HCT116 (cell line): Measurements from ENCODE around the gene USP46. TPM values are rescaled to one million over a fixed set of nuclear protein-coding genes. Genes with fewer than 3 reads are reported as not detected.

ENCODE experiments used
- ATAC-seq: fragments of 200-7000 bp; cut with Tn5 transposase; 2 replicates; pipeline ENCODE4 v1.9.1; 2020; ENCODE audit warnings: mild to moderate bottlenecking, moderate library complexity
- BruUV-seq: library from RNA; stranded (reverse); fragments of 400-500 nt; replicated peaks from 2 replicates; lab custom pipeline; 2021; lab: Mats Ljungman, UMichigan
- CTCF ChIA-PET: fragments of 300-600 bp; sonication (Branson Sonifier 250); formaldehyde crosslinking; loops from one replicate; lab custom pipeline; 2021; ENCODE audit warnings: antibody characterized with exemption; lab: Charles Lee
- POLR2A ChIA-PET: fragments of 300-600, 350-600 bp; sonication (Branson Sonifier 250); formaldehyde crosslinking; loops from one replicate; lab custom pipeline; 2021; ENCODE audit warnings: antibody characterized with exemption; lab: Charles Lee
- RAD21 ChIA-PET, 2 experiments: fragments of 300-600 bp; sonication (Branson Sonifier 250); formaldehyde crosslinking; loops; one replicate each; lab custom pipeline; 2023; ENCODE audit warnings: low total read pairs in 2 of 2; ENCODE audit not compliant: uncharacterized antibody in 2 of 2, unreplicated experiment in 2 of 2, low non-redundant PET in 1 of 2; lab: Charles Lee
- DNase-seq: peaks from one replicate; pipeline ENCODE4 v3.0.0-alpha.2; 2010; ENCODE audit warnings: low read depth, low spot score
- H2AFZ ChIP-seq: fragments of 200-600 bp; shearing (Covaris generic), sonication (generic); 2 replicates; pipeline ENCODE4 v1.6.1; 2017; ENCODE audit warnings: low read depth, mixed run types, mixed read lengths, antibody characterized with exemption, low read length; ENCODE audit not compliant: poor library complexity, severe bottlenecking
- H3K27ac ChIP-seq: 2 replicates; pipeline ENCODE4 v1.5.1; 2012; ENCODE audit warnings: low read depth, low read length
- H3K27me3 ChIP-seq: fragments of 200-600 bp; sonication (generic); 2 replicates; pipeline ENCODE4 v1.6.1; 2016; ENCODE audit warnings: mixed run types, low read length, mixed read lengths; ENCODE audit not compliant: insufficient read depth
- H3K36me3 ChIP-seq, 2 experiments: fragments of 200-500 bp in 1 of 2; fragments of 200-600 bp in 1 of 2; sonication (Bioruptor generic) in 1 of 2; sonication (generic) in 1 of 2; 2 replicates each; pipeline versions ENCODE4 v1.5.1 to v1.6.1; 2014 to 2016; ENCODE audit warnings: low read length in 2 of 2, inconsistent platforms in 1 of 2, mixed read lengths in 1 of 2, mixed run types in 1 of 2; ENCODE audit not compliant: insufficient read depth in 2 of 2, control insufficient read depth in 1 of 2
- H3K4me1 ChIP-seq, 2 experiments: fragments of 200-600 bp in 1 of 2; sonication (generic) in 1 of 2; 2 replicates each; pipeline versions ENCODE4 v1.5.1 to v1.6.1; 2012 to 2017; ENCODE audit warnings: low read length in 2 of 2, inconsistent platforms in 1 of 2, mild to moderate bottlenecking in 1 of 2, mixed read lengths in 1 of 2, mixed run types in 1 of 2, moderate library complexity in 1 of 2; ENCODE audit not compliant: insufficient read depth in 2 of 2, control insufficient read depth in 1 of 2
- H3K4me2 ChIP-seq: fragments of 200-600 bp; sonication (generic); 2 replicates; pipeline ENCODE4 v1.6.1; 2017; ENCODE audit warnings: mixed run types, low read length, mixed read lengths
- H3K4me3 ChIP-seq, 2 experiments: fragments of 200-600 bp in 1 of 2; sonication (generic) in 1 of 2; replicated peaks in 1 of 2; 2 replicates each; pipeline ENCODE4 v1.5.1; 2011 to 2016; ENCODE audit warnings: low read length in 2 of 2, control low read depth in 1 of 2, low read depth in 1 of 2, mild to moderate bottlenecking in 1 of 2, mixed read lengths in 1 of 2, mixed run types in 1 of 2
- H3K79me2 ChIP-seq: fragments of 200-600 bp; sonication (generic); 2 replicates; pipeline ENCODE4 v1.6.1; 2017; ENCODE audit warnings: mild to moderate bottlenecking, mixed run types, low read length, moderate library complexity, mixed read lengths; ENCODE audit not compliant: insufficient read depth
- H3K9ac ChIP-seq: fragments of 200-600 bp; sonication (generic); 2 replicates; pipeline ENCODE4 v1.6.1; 2016; ENCODE audit warnings: low read length, mixed read lengths
- H3K9me2 ChIP-seq: fragments of 200-600 bp; sonication (generic), shearing (Covaris generic); 2 replicates; pipeline ENCODE4 v1.6.1; 2017; ENCODE audit warnings: mixed run types, mild to moderate bottlenecking, moderate library complexity; ENCODE audit not compliant: insufficient read depth
- H3K9me3 ChIP-seq, 2 experiments: fragments of 200-500 bp in 1 of 2; fragments of 200-600 bp in 1 of 2; sonication (Bioruptor generic) in 1 of 2; sonication (generic) in 1 of 2; 2 replicates each; pipeline ENCODE4 v1.6.1; 2014 to 2017; ENCODE audit warnings: low read length in 2 of 2, mixed read lengths in 2 of 2, inconsistent platforms in 1 of 2, low read depth in 1 of 2, mild to moderate bottlenecking in 1 of 2, mixed run types in 1 of 2, moderate library complexity in 1 of 2; ENCODE audit not compliant: control insufficient read depth in 1 of 2, insufficient read depth in 1 of 2
- H4K20me1 ChIP-seq: fragments of 200-600 bp; sonication (generic), shearing (Covaris generic); 2 replicates; pipeline ENCODE4 v1.6.1; 2017; ENCODE audit warnings: mixed run types, mild to moderate bottlenecking, moderate library complexity; ENCODE audit not compliant: insufficient read depth
- ATF3 ChIP-seq: IDR thresholded peaks from 2 replicates; pipeline ENCODE4 v1.6.1; 2012
- EZH2phosphoT487 ChIP-seq: fragments of 200-600 bp; IDR thresholded peaks from 2 replicates; pipeline ENCODE4 v1.6.1; 2018; ENCODE audit warnings: antibody characterized with exemption, borderline replicate concordance
- JUND ChIP-seq: IDR thresholded peaks from 2 replicates; pipeline ENCODE4 v1.6.1; 2012
- MAX ChIP-seq: IDR thresholded peaks from 2 replicates; pipeline ENCODE4 v1.6.1; 2012
- POLR2A ChIP-seq: IDR thresholded peaks from 2 replicates; pipeline ENCODE4 v1.7.0; 2011; ENCODE audit warnings: borderline replicate concordance; ENCODE audit not compliant: insufficient read depth, insufficient read length; ENCODE audit errors: extremely low read depth
- POLR2AphosphoS5 ChIP-seq: IDR thresholded peaks from 2 replicates; pipeline ENCODE4 v1.6.1; 2011; ENCODE audit warnings: mild to moderate bottlenecking, low read depth, low read length, moderate library complexity
- REST ChIP-seq: IDR thresholded peaks from 2 replicates; pipeline ENCODE4 v1.6.1; 2012; ENCODE audit warnings: low read depth
- SIN3A ChIP-seq: IDR thresholded peaks from 2 replicates; pipeline ENCODE4 v1.6.1; 2012; ENCODE audit warnings: low read depth
- ZBTB33 ChIP-seq: IDR thresholded peaks from 2 replicates; pipeline ENCODE4 v1.6.1; 2011; ENCODE audit warnings: mild to moderate bottlenecking, low read length, moderate library complexity; ENCODE audit not compliant: insufficient replicate concordance; ENCODE audit errors: extremely low read depth
- ZNF274 ChIP-seq: fragments of 200-500 bp; sonication (Bioruptor generic); IDR thresholded peaks from 2 replicates; pipeline ENCODE4 v1.6.1; 2014; ENCODE audit warnings: mild to moderate bottlenecking, low read depth, low read length, inconsistent platforms
- intact Hi-C: fragments of 100-400 bp; cut with micrococcal nuclease; formaldehyde crosslinking; loops from 2 replicates; pipeline ENCODE4 v1.10.0; 2022
- total RNA-seq: library from RNA; stranded (reverse); gene quantifications from one replicate; pipeline ENCODE4 v1.2.1, GENCODE V29; 2021; ENCODE audit not compliant: unreplicated experiment

Gene USP46
- total RNA-seq, 1 experiment from 2014 or later: 36.6 TPM

- H4K20me1 ChIP-seq: no peaks in the 10 kb centered on the region
- no peaks in the 10 kb centered on the region for H3K9me2 ChIP-seq
- H3K9me3 ChIP-seq: no peaks in the 10 kb centered on the region
- H3K9ac ChIP-seq: no peak overlapping the region
- H3K4me1 ChIP-seq: no peaks in the 10 kb centered on the region
- RAD21 ChIA-PET: no interaction called here
- DNase-seq (no peak), ATAC-seq (no peak)
- CTCF ChIA-PET: no interaction called here
- H3K36me3 ChIP-seq: no peaks in the 10 kb centered on the region
- TF ChIP-seq POLR2A (no peak), POLR2AphosphoS5 (no peak), ZBTB33 (no peak), EZH2phosphoT487 (no peak), MAX (no peak), JUND (no peak), ZNF274 (no peak), SIN3A (no peak), REST (no peak), ATF3 (no peak)
- no peaks in the 10 kb centered on the region for H3K79me2 ChIP-seq
- POLR2A ChIA-PET: no interaction called here
- no peak overlapping the region for H2AFZ ChIP-seq
- no peak overlapping the region for H3K27ac ChIP-seq
- no peaks in the 10 kb centered on the region for H3K27me3 ChIP-seq
- BruUV-seq: no TSS peak
- H3K4me2 ChIP-seq: no peak overlapping the region
- H3K4me3 ChIP-seq: no peak overlapping the region
- intact Hi-C loops: no loop called here
These were observed 73.7 kb downstream of the USP46 start for GRCh38 chr4:52585379-52585778.
